GM12872 (cell line): Measurements from ENCODE around the gene GLTPD2.

Source experiments
- TF ChIP-seq, protein P1 (sequence below): IDR thresholded peaks from 3 replicates; pipeline ENCODE4 v1.5.1; 2011; ENCODE audit warnings: low read depth, mild to moderate bottlenecking, low read length, moderate library complexity; ENCODE audit not compliant: insufficient read depth

Gene GLTPD2

DNA sequence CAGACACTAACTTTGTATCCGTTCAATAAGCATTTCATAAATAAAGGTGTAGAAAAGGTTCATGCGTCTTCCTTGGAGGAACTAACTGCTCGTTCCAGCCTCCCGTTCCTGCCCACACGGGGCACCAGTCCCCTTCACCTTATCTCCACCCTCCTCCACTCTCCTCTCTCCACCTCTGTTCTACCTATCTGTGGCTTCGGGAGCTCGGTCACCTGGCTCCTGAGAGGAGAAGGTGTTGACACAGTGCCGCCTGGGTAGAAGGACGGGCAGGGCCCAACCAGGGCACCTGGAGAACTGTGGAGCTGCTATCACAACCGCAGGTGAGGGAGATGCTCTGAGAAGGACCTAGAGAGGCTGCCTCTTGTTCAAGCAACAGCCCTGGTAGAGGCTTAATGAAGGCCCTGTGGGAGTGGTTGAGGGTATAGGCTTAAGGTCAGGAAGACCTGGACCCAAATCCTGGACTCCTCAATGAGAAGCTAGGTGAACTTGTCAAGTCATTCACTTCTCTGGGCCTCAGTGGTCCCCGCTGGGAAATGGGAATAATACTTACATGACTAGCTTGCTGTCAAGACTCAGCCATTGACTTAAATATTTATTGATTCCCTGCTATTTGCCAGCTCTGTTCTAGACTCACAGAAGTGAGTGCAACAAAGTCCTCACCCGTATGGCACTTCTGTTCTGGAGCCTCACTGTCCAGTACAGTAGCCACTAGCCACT is 34.8 kb downstream of the GLTPD2 start:
- TF ChIP-seq, protein P1, sequence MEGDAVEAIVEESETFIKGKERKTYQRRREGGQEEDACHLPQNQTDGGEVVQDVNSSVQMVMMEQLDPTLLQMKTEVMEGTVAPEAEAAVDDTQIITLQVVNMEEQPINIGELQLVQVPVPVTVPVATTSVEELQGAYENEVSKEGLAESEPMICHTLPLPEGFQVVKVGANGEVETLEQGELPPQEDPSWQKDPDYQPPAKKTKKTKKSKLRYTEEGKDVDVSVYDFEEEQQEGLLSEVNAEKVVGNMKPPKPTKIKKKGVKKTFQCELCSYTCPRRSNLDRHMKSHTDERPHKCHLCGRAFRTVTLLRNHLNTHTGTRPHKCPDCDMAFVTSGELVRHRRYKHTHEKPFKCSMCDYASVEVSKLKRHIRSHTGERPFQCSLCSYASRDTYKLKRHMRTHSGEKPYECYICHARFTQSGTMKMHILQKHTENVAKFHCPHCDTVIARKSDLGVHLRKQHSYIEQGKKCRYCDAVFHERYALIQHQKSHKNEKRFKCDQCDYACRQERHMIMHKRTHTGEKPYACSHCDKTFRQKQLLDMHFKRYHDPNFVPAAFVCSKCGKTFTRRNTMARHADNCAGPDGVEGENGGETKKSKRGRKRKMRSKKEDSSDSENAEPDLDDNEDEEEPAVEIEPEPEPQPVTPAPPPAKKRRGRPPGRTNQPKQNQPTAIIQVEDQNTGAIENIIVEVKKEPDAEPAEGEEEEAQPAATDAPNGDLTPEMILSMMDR: no peak

DNA sequence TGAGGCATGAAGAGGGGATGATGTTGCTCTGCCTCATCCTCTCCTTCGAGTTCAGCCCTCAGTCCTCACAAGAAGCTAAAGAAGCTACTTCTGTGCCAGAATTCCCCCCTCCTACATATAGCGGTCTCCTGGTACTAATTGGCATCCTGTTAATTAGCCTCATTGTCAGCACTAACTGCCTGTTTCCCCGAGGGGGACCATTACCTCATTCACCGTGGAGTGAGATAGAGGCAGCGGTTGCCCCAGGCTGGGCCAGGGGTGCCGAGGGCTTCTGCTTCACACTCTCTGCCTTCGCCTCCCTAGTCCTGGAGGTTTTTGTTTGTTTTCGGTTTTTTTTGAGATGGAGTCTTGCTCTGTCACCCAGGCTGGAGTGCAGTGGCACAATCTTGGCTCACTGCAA is 38.6 kb downstream of the GLTPD2 start:
- TF ChIP-seq, protein P1: no peak

DNA sequence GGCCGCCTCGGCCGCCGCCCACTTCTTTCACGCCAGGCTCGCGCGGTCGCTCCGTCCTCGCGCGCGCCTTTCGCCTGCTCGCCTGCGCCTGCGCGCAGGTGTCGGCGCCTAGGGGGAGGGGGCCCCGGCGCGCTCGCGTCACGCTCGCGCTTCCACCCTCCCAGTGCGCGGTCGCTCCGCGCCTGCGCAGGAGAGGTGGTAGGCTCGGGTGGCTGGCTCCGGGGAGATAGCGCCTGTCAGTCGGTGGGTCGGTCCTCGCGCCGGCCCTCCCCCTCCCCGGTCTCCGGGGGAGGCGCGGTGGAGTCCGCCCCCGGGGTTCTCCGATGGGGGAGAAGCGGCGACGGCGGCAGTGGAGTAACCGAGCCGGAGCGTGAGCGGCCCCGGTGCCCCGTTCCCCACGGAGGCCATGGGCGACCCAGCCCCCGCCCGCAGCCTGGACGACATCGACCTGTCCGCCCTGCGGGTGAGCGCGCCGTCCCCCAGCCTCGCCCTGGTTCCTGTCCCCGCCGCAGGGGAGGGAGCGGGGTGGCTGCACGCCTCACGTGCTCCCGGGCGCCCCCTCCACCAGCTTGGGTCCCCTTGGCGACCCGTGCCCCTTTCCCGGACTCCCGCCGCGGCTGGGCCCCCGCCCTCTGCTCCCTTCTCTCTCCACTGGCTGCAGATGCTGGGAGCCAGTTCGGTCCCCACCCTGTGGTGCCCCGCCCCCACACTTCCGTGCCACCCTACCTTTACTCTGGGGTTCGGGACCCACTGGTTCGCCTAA is 44.6 kb downstream of the GLTPD2 start, which contains the start of gene MINK1:
Gene MINK1, plus strand, starts transcription at position 163 of the 763 bp plus-strand sequence. Its CDS starts 244 bp downstream, at position 407.
- TF ChIP-seq, protein P1: no peak

DNA sequence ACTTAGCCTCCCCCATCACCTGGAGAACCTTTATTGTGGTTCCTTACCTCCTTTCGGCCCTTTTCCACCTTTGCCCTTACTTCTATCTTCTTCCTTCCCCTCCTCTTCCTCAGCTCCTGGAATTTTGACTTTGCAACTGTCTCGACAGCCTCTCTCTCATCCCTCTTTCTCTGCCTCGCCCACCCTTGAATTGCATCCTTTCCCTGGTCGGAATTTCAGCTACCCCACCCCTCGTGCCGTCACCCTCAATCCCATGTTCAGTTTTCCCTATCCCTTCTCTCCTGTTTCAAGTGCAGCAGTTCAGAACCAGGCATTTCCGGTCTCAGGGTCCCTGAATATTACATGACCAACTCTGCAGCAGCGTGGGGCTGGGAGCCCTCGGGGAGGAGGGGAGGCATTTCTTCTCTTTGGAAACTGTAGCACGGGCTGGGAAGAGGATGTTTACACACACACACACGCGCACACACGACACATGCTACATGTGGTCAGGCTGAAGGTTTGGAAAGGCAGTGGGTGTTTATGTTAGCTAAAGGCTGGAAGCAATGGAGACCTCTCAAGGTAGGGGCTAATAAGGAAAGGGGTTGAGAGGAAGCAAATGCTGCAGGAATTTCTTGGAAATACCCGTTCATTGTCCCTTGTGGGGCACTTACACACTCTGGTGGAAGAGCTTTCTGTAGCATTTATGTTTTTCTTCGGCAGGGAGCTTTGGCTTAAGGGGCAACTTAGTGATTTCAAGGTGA is 45.3 kb downstream of the GLTPD2 start:
- TF ChIP-seq, protein P1: no peak

DNA sequence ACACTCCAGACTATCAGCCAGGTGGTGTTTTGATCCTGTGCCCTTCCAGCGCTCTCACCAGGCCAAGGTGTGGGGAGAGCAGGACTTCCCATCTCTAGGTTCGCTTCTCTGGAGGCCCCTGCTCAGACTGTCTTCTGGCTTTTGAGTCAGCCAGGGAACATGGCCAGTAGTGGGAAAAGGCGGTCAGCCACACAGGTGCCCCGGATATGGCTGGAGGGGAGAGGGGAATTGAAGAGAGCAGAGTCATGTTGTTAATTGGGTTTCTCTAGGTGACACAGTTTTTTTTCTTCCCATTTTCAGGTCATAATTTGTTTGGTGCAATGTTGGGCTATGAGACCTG is 45.9 kb downstream of the GLTPD2 start:
- TF ChIP-seq, protein P1: no peak

DNA sequence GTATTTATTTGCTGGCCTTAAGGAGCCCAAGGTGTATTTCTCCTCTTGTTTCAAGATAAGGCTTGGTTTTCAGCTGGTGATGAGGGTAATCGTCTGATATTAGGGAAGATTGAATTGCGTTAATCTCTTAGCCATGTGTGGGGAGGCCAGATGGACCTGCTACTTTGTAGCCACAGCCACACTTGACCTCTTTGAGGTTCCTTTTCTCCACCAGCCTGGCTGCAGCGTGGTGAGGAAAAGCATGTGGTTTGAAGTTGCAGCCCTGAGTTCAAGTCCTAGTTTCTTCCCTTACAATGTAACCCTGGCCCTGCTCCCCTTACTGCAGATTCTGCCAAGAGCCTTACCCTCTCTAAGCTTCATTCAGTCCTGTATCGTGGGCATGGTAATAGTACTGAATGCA is 47.5 kb downstream of the GLTPD2 start:
- TF ChIP-seq, protein P1: no peak
